Calu3 (cell line): ENCODE data around the gene SMG9. TPM values are rescaled to one million over a fixed set of nuclear protein-coding genes. Genes with fewer than 3 reads are reported as not detected.

Experiments used
- BruUV-seq: library from RNA; stranded (reverse); fragments of 400-500 nt; replicated peaks from 2 replicates; lab custom pipeline; 2021; lab: Mats Ljungman, UMichigan
- CTCF ChIA-PET: fragments of 300-600 bp; sonication (Branson Sonifier 250); formaldehyde crosslinking; loops from one replicate; lab custom pipeline; 2022; ENCODE audit warnings: antibody characterized with exemption; lab: Charles Lee
- DNase-seq: peaks from one replicate; pipeline ENCODE4 v3.0.0; 2022
- H3K27ac Mint-ChIP-seq: one replicate; pipeline ENCODE4 v1.8.0; 2022; ENCODE audit warnings: mixed read lengths; ENCODE audit not compliant: unreplicated experiment
- H3K27me3 Mint-ChIP-seq: one replicate; pipeline ENCODE4 v1.8.0; 2022; ENCODE audit warnings: mixed read lengths; ENCODE audit not compliant: unreplicated experiment
- H3K36me3 Mint-ChIP-seq: one replicate; pipeline ENCODE4 v1.8.0; 2022; ENCODE audit warnings: mild to moderate bottlenecking, moderate library complexity, mixed read lengths; ENCODE audit not compliant: insufficient read depth, unreplicated experiment
- H3K4me1 Mint-ChIP-seq: one replicate; pipeline ENCODE4 v1.8.0; 2022; ENCODE audit warnings: mild to moderate bottlenecking, low read depth, mixed read lengths; ENCODE audit not compliant: unreplicated experiment
- H3K4me3 Mint-ChIP-seq: one replicate; pipeline ENCODE4 v1.8.0; 2022; ENCODE audit warnings: mild to moderate bottlenecking, low read depth, moderate library complexity, mixed read lengths; ENCODE audit not compliant: unreplicated experiment
- H3K9me3 Mint-ChIP-seq: one replicate; pipeline ENCODE4 v1.8.0; 2022; ENCODE audit warnings: low read depth, mixed read lengths; ENCODE audit not compliant: unreplicated experiment
- intact Hi-C: fragments of 100-400 bp; cut with micrococcal nuclease; formaldehyde crosslinking; loops from one replicate; pipeline ENCODE4 v1.10.0; 2022; ENCODE audit not compliant: unreplicated experiment
- total RNA-seq: library from RNA; stranded (reverse); gene quantifications from 2 replicates; pipeline ENCODE4 v1.2.3, GENCODE V29; 2022
- TF ChIP-seq, protein P1 (sequence below): fragments of 200-600 bp; IDR thresholded peaks from one replicate; pipeline ENCODE4 v1.8.0; 2022; ENCODE audit warnings: antibody characterized with exemption; ENCODE audit not compliant: unreplicated experiment

Gene SMG9
- total RNA-seq, 1 experiment from 2014 or later, result 85.5 TPM

DNA sequence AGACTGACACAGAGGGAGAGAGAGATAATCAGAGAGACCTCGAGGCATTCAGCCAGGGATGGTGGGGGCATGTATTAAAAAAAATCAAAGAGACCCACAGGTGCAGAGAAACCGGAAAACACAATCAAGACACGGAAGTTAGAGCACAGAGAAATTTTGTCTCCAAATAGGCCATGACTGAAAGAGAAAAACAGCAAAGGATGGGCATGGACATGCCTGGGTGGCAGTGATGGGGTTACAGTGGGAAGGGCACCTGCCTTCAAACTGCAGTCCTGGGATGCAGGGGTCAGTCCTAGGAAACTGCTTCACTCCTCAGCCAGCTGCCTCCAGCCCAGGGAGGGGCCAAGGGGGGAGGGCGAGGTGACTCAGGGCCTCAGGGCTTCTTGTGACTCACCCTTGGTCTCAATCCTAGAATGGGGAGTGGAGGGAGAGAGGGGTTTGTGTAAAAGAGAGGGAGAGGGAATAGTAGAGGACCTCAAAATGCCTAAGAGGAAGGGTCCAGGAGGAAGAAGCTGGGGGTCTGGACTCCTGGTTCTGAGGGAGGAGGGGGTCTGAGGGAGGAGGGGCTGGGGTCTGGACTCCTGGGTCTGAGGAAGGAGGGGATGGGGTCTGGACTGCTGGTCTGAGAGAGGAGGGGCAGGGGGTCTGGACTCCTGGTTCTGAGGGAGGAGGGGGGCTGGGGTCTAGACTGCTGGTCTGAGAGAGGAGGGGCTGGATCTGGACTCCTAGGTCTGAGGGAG is 29.6 kb upstream of the SMG9 start:
- TF ChIP-seq, protein P1, sequence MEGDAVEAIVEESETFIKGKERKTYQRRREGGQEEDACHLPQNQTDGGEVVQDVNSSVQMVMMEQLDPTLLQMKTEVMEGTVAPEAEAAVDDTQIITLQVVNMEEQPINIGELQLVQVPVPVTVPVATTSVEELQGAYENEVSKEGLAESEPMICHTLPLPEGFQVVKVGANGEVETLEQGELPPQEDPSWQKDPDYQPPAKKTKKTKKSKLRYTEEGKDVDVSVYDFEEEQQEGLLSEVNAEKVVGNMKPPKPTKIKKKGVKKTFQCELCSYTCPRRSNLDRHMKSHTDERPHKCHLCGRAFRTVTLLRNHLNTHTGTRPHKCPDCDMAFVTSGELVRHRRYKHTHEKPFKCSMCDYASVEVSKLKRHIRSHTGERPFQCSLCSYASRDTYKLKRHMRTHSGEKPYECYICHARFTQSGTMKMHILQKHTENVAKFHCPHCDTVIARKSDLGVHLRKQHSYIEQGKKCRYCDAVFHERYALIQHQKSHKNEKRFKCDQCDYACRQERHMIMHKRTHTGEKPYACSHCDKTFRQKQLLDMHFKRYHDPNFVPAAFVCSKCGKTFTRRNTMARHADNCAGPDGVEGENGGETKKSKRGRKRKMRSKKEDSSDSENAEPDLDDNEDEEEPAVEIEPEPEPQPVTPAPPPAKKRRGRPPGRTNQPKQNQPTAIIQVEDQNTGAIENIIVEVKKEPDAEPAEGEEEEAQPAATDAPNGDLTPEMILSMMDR, result no peak
- CTCF ChIA-PET, result interaction anchor here (0.6 to 2.0 kb wide), 7 partner anchors 19 to 1166 kb away, joined by 3 to 23 read pairs (median 6); no protein-coding TSS in a partner anchor
- Mint-ChIP-seq H3K4me1 (peaks cover 60% of the 10 kb centered on the region), H3K36me3 (peaks cover 43% of the 10 kb centered on the region), H3K27ac (peak overlapping the region; percentile 61), H3K4me3 (peak overlapping the region; percentile 10), H3K27me3 (no peaks in the 10 kb centered on the region), H3K9me3 (peaks cover 2% of the 10 kb centered on the region)
- no TSS peak for BruUV-seq
- intact Hi-C loops, result loop anchor here (2.0 kb wide), 2 partner anchors 18 to 26 kb away; no protein-coding TSS in a partner anchor
- DNase-seq, result peak; percentile 93

DNA sequence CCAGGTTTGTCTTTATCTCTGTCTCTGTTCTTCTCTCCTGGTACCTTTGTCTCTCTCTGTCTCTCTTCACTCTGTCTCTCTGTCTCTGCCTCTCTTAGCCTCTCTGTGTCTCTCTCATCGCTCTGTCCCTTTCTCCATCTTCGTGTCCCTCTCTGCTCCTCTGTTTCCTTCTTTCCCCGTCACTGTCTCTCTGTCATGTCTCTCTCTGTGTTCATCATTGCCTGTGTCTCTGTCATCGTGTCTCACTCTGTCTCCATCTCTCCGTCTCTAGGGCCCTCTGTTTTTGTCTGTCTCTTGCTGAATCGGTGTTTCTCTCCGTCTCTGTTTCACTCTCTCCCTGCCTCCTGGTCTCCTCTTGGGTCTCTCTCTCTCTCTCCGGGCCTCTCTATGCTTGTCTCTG is 28.9 kb upstream of the SMG9 start:
- TF ChIP-seq, protein P1, result no peak
- CTCF ChIA-PET, result interaction anchor here (2.0 kb wide), 1 partner anchor 18 kb away, joined by 23 read pairs; no protein-coding TSS in a partner anchor
- Mint-ChIP-seq H3K36me3 (peaks cover 51% of the 10 kb centered on the region), H3K4me1 (peaks cover 68% of the 10 kb centered on the region), H3K9me3 (peaks cover 2% of the 10 kb centered on the region), H3K27me3 (no peaks in the 10 kb centered on the region), H3K4me3 (peak overlapping the region; percentile 10), H3K27ac (peak overlapping the region; percentile 61)
- BruUV-seq, result no TSS peak
- intact Hi-C loops, result loop anchor here (2.0 kb wide), 2 partner anchors 17 to 27 kb away; no protein-coding TSS in a partner anchor
- no peak for DNase-seq

DNA sequence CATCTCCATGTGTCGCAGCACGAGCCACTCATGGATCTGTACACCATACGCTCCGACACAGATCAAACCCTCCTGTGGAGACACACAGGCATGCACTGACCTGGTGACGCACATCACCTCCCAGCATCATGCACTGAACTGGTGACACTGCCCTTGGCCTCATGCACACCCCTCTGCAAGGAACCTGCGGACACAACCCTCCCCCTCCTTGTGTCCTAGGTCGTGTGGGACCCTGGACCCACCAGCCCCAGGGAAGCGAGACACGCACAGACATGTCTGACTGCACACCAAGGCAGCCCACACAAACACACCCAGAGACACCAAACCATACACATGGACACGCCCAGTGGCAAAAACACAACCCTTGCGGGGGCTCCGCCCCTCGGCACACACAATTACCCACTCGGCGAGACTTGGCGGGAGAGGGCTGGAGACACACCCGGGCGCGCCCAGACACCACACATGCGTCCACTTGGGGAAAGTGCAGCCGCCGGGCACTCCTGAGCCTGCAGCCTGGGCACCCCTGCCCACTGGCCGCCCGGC is 28.0 kb upstream of the SMG9 start:
- peak overlapping the region; percentile 10 for H3K4me3 Mint-ChIP-seq
- intact Hi-C loops, result no loop called here
- peaks cover 56% of the 10 kb centered on the region for H3K36me3 Mint-ChIP-seq
- H3K27ac Mint-ChIP-seq, result peak overlapping the region; percentile 61
- TF ChIP-seq, protein P1, result no peak
- peaks cover 77% of the 10 kb centered on the region for H3K4me1 Mint-ChIP-seq
- peaks cover 2% of the 10 kb centered on the region for H3K9me3 Mint-ChIP-seq
- CTCF ChIA-PET, result interaction anchor here (2.1 kb wide), 1 partner anchor 16 kb away, joined by 5 read pairs; no protein-coding TSS in a partner anchor
- peak; percentile 49 for DNase-seq
- no peaks in the 10 kb centered on the region for H3K27me3 Mint-ChIP-seq
- BruUV-seq, result no TSS peak

DNA sequence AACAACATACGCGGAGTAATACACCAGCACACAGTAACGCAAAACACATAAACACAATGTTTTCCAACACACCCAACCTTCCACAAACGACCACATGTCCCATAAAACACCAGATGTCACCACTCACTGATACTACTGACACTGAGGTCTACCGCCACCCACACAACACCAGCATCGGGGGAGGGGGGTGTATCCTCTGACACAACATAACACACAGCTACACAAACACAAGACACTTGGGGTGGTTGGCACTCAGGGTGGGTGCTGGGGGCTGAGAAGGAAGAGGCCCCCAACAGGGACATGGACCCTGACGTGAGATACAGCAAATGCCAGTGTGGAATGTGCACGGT is 27.5 kb upstream of the SMG9 start:
- Mint-ChIP-seq H3K27me3 (no peaks in the 10 kb centered on the region), H3K9me3 (peaks cover 2% of the 10 kb centered on the region), H3K27ac (peak overlapping the region; percentile 61), H3K4me1 (peaks cover 82% of the 10 kb centered on the region), H3K4me3 (peak overlapping the region; percentile 10), H3K36me3 (peaks cover 60% of the 10 kb centered on the region)
- CTCF ChIA-PET, result interaction anchor here (2.1 kb wide), 1 partner anchor 16 kb away, joined by 5 read pairs; no protein-coding TSS in a partner anchor
- intact Hi-C loops, result no loop called here
- no peak for DNase-seq
- BruUV-seq, result no TSS peak
- TF ChIP-seq, protein P1, result no peak
